ENCODE results near the gene SCN10A. TPM values are rescaled to one million over a fixed set of nuclear protein-coding genes. Genes with fewer than 3 reads are reported as not detected.

Gene SCN10A
- total RNA-seq, 4 donors from 2014 or later, result not detected

DNA sequence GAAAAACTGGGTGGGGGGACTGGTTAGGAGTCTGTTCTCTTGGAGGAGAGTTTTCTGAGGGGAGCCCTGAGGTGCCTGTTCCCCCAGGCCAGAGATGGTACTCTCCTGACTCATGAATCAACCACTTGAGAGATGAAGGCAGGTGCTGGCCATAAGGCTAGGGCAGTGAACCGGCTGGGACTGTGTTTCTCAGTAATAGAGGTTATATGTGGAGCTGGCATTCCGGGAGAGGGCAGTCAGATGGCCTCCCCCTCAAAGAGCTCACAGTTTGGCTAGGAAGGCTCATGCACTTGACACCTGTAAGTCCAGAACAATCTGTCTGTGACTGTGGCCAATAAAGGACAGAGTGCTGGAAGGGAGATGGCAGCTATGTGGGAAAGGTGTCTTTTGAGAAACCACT is 10.0 kb upstream of the SCN10A start:
- in situ Hi-C loops (cut with MboI; ENCODE audit: low pct_ligation_motif_present in 1 of 4, low pct_unique_long_range_greater_than_20kb in 1 of 4, low sequenced_read_pairs in 3 of 4), result no loop called here
- TF ChIP-seq POLR2AphosphoS5 (IDR thresholded peaks at IDR 0.05) (no peak), EP300 (IDR thresholded peaks at IDR 0.05; ENCODE audit: low read depth) (no peak), POLR2A (IDR thresholded peaks at IDR 0.05) (no peak), CTCF (IDR thresholded peaks at IDR 0.05) (no peak)
- Histone ChIP-seq H3K9me3 (no peaks in the 10 kb centered on the region), H3K27me3 (no peaks in the 10 kb centered on the region), H3K4me1 (no peaks in the 10 kb centered on the region), H3K27ac (no peak overlapping the region), H3K36me3 (no peaks in the 10 kb centered on the region), H3K4me3 (no peak overlapping the region)
- DNase-seq, result no peak
- intact Hi-C loops (cut with DNase I; ENCODE audit: low total_unique reads), result no loop called here
- WGBS, 2 donors (ENCODE audit: low coverage in 1 of 2), result 74 to 80% methylated on average over 1 to 2 of the region's 2 CpGs

- no peaks in the 10 kb centered on the region for H3K27me3 ChIP-seq
- no peak for DNase-seq
- 47 to 68% methylated on average over 4 of the region's 4 CpGs for WGBS, 2 donors (ENCODE audit: low coverage in 1 of 2)
- no peaks in the 10 kb centered on the region for H3K36me3 ChIP-seq
- no peak for TF ChIP-seq CTCF (IDR thresholded peaks at IDR 0.05)
- no peaks in the 10 kb centered on the region for H3K9me3 ChIP-seq
- no peak overlapping the region for H3K27ac ChIP-seq
- H3K4me1 ChIP-seq, result no peaks in the 10 kb centered on the region
- H3K4me3 ChIP-seq, result no peak overlapping the region
- intact Hi-C loops (cut with DNase I; ENCODE audit: low total_unique reads), result no loop called here
- in situ Hi-C loops (cut with MboI; ENCODE audit: low pct_ligation_motif_present in 1 of 4, low pct_unique_long_range_greater_than_20kb in 1 of 4, low sequenced_read_pairs in 3 of 4), result no loop called here
These were observed 8.3 kb upstream of the SCN10A start for GRCh38 chr3:38824349-38824748.

DNA sequence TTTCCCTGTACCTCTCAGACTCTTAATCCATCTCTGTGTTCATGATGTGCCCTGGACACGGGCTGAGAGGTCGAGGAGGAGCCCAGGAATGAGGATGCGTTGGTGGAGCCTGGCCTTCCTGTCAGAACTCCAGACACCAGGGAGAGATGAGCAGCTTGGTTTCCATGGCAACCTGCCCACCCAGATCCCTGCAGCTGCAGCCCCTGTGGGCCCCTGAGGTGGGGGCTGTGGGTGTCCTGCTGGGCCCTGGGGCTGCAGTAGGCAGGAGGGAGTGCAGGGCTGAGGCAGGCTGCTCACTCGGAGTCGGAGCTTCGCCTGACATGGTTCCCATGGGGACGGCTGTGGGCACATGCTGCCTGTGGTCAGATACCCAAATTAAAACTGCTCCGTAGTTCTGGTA is 7.7 kb upstream of the SCN10A start:
- H3K27ac ChIP-seq, result no peak overlapping the region
- H3K9me3 ChIP-seq, result no peaks in the 10 kb centered on the region
- H3K4me1 ChIP-seq, result no peaks in the 10 kb centered on the region
- 66% methylated on average over 8 of the region's 8 CpGs; no CpG with 5 or more reads in 1 of the 2 donors for WGBS, 2 donors (ENCODE audit: low coverage in 1 of 2)
- H3K36me3 ChIP-seq, result no peaks in the 10 kb centered on the region
- TF ChIP-seq CTCF (IDR thresholded peaks at IDR 0.05), result no peak
- TF ChIP-seq POLR2A (IDR thresholded peaks at IDR 0.05), result no peak
- no peak for TF ChIP-seq POLR2AphosphoS5 (IDR thresholded peaks at IDR 0.05)
- TF ChIP-seq EP300 (IDR thresholded peaks at IDR 0.05; ENCODE audit: low read depth), result no peak
- intact Hi-C loops (cut with DNase I; ENCODE audit: low total_unique reads) (no loop called here), in situ Hi-C loops (cut with MboI; ENCODE audit: low pct_ligation_motif_present in 1 of 4, low pct_unique_long_range_greater_than_20kb in 1 of 4, low sequenced_read_pairs in 3 of 4) (no loop called here)
- no peak overlapping the region for H3K4me3 ChIP-seq
- no peaks in the 10 kb centered on the region for H3K27me3 ChIP-seq
- no peak for DNase-seq

GRCh38 chr3:38823186-38823585 is 7.2 kb upstream of the SCN10A start:
- Histone ChIP-seq H3K4me3 (no peak overlapping the region), H3K36me3 (no peaks in the 10 kb centered on the region), H3K4me1 (no peaks in the 10 kb centered on the region), H3K9me3 (no peaks in the 10 kb centered on the region), H3K27me3 (no peaks in the 10 kb centered on the region), H3K27ac (no peak overlapping the region)
- intact Hi-C loops (cut with DNase I; ENCODE audit: low total_unique reads), result no loop called here
- in situ Hi-C loops (cut with MboI; ENCODE audit: low pct_ligation_motif_present in 1 of 4, low pct_unique_long_range_greater_than_20kb in 1 of 4, low sequenced_read_pairs in 3 of 4), result no loop called here
- DNase-seq, result no peak
- WGBS, 2 donors (ENCODE audit: low coverage in 1 of 2), result 69 to 78% methylated on average over 5 of the region's 5 CpGs
- TF ChIP-seq POLR2AphosphoS5 (IDR thresholded peaks at IDR 0.05) (no peak), EP300 (IDR thresholded peaks at IDR 0.05; ENCODE audit: low read depth) (no peak), CTCF (IDR thresholded peaks at IDR 0.05) (no peak), POLR2A (IDR thresholded peaks at IDR 0.05) (no peak)

Measured in transverse colon (tissue), 4 donors.